Kidney (tissue), 14 donors: ENCODE data around the gene KCTD21. TPM values are rescaled to one million over a fixed set of nuclear protein-coding genes. Genes with fewer than 3 reads are reported as not detected.

Source experiments
- DNase-seq, 5 donors: peaks; one replicate each; pipeline ENCODE4 v3.0.0-alpha.2; 2013 to 2020
- FAIRE-seq: peaks from 2 replicates; lab custom pipeline; 2012; peaks lifted over from hg19 to GRCh38; lab: Jason Lieb, UNC
- H3K27ac ChIP-seq, 2 donors: one replicate each; pipeline ENCODE4 v1.7.0; 2013; ENCODE audit warnings: low read depth in 2 of 2, low read length in 2 of 2, inconsistent platforms in 1 of 2
- H3K27me3 ChIP-seq: one replicate; pipeline ENCODE4 v1.7.1; 2013; ENCODE audit warnings: low read length, inconsistent platforms; ENCODE audit not compliant: control insufficient read depth, insufficient read depth
- H3K36me3 ChIP-seq, 3 donors: one replicate each; pipeline versions ENCODE4 v1.7.0 to v1.7.1; 2013; ENCODE audit warnings: low read length in 3 of 3, control low read depth in 1 of 3, inconsistent platforms in 1 of 3; ENCODE audit not compliant: insufficient read depth in 3 of 3, control insufficient read depth in 2 of 3
- H3K4me1 ChIP-seq, 3 donors: one replicate each; pipeline versions ENCODE4 v1.7.0 to v1.7.1; 2013; ENCODE audit warnings: low read length in 3 of 3, inconsistent platforms in 1 of 3, low read depth in 1 of 3; ENCODE audit not compliant: control insufficient read depth in 2 of 3, insufficient read depth in 2 of 3
- H3K4me3 ChIP-seq, 3 donors: one replicate each; pipeline versions ENCODE4 v1.7.0 to v1.8.1; 2013; ENCODE audit warnings: low read length in 3 of 3, control low read depth in 1 of 3, inconsistent platforms in 1 of 3
- H3K9ac ChIP-seq, 3 donors: one replicate each; pipeline versions ENCODE4 v1.7.0 to v1.7.1; 2013; ENCODE audit warnings: low read length in 3 of 3, control low read depth in 1 of 3, inconsistent platforms in 1 of 3
- H3K9me3 ChIP-seq, 3 donors: one replicate each; pipeline versions ENCODE4 v1.7.0 to v1.7.1; 2013; ENCODE audit warnings: low read length in 3 of 3, control low read depth in 1 of 3, inconsistent platforms in 1 of 3; ENCODE audit not compliant: control insufficient read depth in 2 of 3, insufficient read depth in 1 of 3
- intact Hi-C: fragments of 100-400 bp; cut with DNase I; formaldehyde crosslinking; loops from one replicate; pipeline ENCODE4 v1.11.1; 2022
- polyA plus RNA-seq: library from polyadenylated mRNA; stranded (reverse); fragments of 350-450 nt; fragmentation: Illumina TruSeq; extraction: RNeasy Lipid Tissue Mini Kit (QIAGEN cat#74804); gene quantifications from one replicate; pipeline ENCODE4 v1.2.3, GENCODE V29; 2014; ENCODE audit warnings: low read depth, low replicate concordance; ENCODE audit not compliant: insufficient read depth
- total RNA-seq: library from RNA; stranded (reverse); fragmentation: NEBNext Ultra II Directional; extraction: Animal tissue kit (Norgen Biotek cat#: 25700); gene quantifications from one replicate; pipeline ENCODE4 v1.2.1, GENCODE V29; 2021
- TF ChIP-seq, protein P1 (sequence below): IDR thresholded peaks from 3 replicates; pipeline ENCODE4 v1.5.1; 2012; ENCODE audit warnings: mild to moderate bottlenecking, moderate library complexity, borderline replicate concordance; ENCODE audit not compliant: insufficient read depth; ENCODE audit errors: extremely low read depth
- donor health status: control.
- donor health status: control.
- donor health status: control.
- donor health status: control.
- donor health status: control.
- donor health status: DM: yes; HTN: yes; CAD: no.
- donor health status: Normal renal cell carcinoma (clear cell type).

The KCTD21 gene
- total and polyA plus RNA-seq, 2 donors from 2014 or later, result 6.0 to 7.9 TPM

DNA sequence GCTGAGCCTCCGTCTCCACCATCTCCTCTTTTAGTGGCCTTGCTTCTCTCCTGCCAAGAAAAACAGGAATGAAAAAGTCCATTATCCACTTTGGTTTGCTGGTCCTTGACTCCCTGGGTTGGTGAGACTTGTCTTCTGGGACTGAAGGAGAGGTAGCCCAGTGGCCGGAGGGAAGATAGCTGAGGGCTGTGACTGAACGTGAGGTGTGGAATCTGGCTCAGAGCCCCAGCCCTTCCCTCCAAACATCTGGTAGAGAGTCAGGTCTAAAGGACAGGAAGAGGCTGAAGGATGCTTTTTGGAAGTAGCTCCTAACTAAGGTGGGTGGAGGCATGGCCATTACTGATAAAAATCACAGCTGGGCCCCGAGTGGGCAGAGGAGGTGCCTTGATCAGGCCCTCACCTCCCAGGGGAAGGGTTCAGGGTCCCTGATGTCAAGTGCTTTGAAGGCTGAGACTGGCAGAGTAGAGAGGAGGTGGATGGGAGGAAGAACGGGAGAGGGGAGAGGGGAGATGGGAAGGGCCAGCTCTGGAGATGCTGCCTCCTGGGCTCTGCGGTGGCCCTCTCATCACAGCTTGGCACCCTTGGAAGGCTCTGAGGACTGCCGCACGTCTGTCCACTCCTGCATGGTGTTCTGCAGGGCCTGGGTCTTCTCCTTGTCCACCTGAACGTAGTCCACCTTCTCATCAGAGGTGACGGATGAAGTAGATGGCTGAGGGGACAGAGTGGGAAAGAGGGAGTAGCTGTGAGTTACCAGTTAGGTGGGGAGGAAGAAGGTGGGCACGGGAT is 30.5 kb upstream of the KCTD21 start:
- intact Hi-C loops, result no loop called here
- H3K36me3 ChIP-seq, result peaks cover 3 to 26% (median 21%) of the 10 kb centered on the region in 3 donors
- no peak for DNase-seq

DNA sequence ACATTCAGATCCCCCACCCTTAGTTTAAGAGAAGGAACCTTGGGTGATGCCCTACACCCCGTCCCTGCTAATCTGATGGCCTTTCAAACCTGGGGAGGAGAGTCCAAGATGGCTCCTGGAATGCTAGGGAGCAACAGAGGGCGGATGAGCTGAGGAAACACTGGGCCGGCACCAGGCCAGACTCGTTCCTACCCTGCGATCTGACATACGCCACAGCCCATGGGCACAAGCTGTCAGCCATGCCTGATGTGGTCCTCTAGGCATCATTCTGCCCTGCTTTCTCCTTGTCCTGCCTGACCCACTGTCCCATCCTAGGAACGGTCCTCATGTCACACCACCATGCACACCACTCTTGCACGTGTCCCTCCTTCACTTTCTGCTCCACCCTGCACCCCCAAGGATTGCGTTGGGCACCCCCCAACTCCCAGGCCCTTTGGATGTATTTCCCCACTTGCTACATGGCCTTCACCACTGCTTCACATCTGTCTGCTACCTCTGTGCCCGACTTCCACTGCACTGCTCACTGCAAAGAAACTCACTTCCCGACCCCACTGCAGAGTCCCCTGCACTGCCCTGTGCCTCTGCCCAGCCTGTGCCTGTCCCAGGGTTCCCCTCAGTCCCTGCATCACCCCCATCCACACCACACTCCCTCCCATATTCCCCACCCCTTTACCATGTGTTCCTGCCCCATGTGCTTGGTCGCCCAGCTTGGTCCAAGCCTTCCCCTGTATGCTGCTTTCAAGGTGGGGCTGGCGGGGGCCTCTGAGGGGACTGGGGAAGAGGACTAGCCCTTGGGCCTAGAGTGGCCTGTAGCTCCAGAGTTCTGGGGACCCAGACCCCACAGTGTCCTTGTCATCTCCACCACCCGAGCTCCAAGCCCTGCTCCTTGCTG is 29.5 kb upstream of the KCTD21 start:
- DNase-seq (no peak), FAIRE-seq (no peak)
- Histone ChIP-seq H3K4me3 (no peak overlapping the region), H3K9me3 (no peaks in the 10 kb centered on the region), H3K9ac (no peak overlapping the region), H3K36me3 (peaks cover 3 to 26% (median 18%) of the 10 kb centered on the region in 3 donors), H3K27me3 (no peaks in the 10 kb centered on the region), H3K27ac (no peak overlapping the region), H3K4me1 (no peaks in the 10 kb centered on the region)
- intact Hi-C loops, result no loop called here
- TF ChIP-seq, protein P1, sequence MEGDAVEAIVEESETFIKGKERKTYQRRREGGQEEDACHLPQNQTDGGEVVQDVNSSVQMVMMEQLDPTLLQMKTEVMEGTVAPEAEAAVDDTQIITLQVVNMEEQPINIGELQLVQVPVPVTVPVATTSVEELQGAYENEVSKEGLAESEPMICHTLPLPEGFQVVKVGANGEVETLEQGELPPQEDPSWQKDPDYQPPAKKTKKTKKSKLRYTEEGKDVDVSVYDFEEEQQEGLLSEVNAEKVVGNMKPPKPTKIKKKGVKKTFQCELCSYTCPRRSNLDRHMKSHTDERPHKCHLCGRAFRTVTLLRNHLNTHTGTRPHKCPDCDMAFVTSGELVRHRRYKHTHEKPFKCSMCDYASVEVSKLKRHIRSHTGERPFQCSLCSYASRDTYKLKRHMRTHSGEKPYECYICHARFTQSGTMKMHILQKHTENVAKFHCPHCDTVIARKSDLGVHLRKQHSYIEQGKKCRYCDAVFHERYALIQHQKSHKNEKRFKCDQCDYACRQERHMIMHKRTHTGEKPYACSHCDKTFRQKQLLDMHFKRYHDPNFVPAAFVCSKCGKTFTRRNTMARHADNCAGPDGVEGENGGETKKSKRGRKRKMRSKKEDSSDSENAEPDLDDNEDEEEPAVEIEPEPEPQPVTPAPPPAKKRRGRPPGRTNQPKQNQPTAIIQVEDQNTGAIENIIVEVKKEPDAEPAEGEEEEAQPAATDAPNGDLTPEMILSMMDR, result no peak

More for the DNA sequence above, 30.5 kb upstream of the KCTD21 start:
- FAIRE-seq, result no peak
- TF ChIP-seq, protein P1, result no peak
- Histone ChIP-seq H3K27me3 (no peaks in the 10 kb centered on the region), H3K4me1 (no peaks in the 10 kb centered on the region), H3K9me3 (no peaks in the 10 kb centered on the region), H3K9ac (no peak overlapping the region), H3K27ac (no peak overlapping the region), H3K4me3 (no peak overlapping the region)

DNA sequence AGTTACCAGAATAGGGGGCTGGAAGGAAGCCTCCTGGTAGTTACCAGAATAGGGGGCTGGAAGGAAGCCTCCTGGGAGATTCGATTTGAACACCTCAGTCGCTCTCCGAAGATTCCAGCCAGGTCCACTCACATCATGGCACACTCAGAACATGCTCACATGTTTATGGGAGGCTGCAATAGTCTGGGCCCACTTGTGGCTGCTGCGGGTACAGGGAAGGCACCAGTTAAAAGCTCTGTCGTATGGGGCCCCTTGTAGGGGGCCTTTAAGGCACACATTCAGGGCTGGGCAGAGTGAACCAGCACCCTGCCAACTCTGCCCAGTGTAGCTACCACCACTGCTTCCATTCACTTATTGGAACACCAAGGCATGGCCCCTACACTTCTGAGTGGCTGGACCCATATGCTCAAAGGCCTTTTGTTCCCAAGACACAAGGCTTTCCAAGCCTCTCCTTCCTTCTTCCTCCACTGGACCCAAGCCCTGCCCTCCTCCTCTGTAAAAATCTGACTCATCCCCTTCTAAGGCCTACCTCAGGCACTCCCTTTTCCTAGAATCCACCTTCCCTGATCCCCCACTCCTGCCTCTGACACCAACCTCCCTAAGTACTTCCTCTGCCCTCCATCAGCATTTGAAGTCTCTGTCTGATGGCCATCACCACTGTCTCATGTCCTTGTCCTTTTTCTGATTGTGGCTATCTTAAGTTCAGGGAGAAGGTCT is 28.3 kb upstream of the KCTD21 start:
- FAIRE-seq (no peak), DNase-seq (no peak)
- Histone ChIP-seq H3K27ac (no peak overlapping the region), H3K27me3 (no peaks in the 10 kb centered on the region), H3K4me1 (no peaks in the 10 kb centered on the region), H3K36me3 (peaks cover 3 to 22% (median 16%) of the 10 kb centered on the region in 3 donors), H3K9ac (no peak overlapping the region), H3K9me3 (no peaks in the 10 kb centered on the region), H3K4me3 (no peak overlapping the region)
- intact Hi-C loops, result no loop called here
- TF ChIP-seq, protein P1, result no peak
